Esophagus muscularis mucosa (tissue), 4 donors: Measurements from ENCODE around the gene KLF18. TPM values are rescaled to one million over a fixed set of nuclear protein-coding genes. Genes with fewer than 3 reads are reported as not detected.

Source experiments
- DNase-seq: peaks from one replicate; pipeline ENCODE4 v3.0.0-alpha.2; 2017; ENCODE audit errors: extremely low spot score
- H3K27ac ChIP-seq, 4 donors: fragments of 200-600 bp; sonication (generic); replicated peaks in 1 of 4; 1 replicate in 3 of 4; 2 replicates in 1 of 4; pipeline ENCODE4 v1.5.1; 2016 to 2019; ENCODE audit warnings: mild to moderate bottlenecking in 1 of 4
- H3K27me3 ChIP-seq, 4 donors: fragments of 200-600 bp; sonication (generic); one replicate each; pipeline versions ENCODE4 v1.5.1 to v1.6.0; 2016 to 2019
- H3K36me3 ChIP-seq, 4 donors: fragments of 200-600 bp; sonication (generic); one replicate each; pipeline ENCODE4 v1.5.1; 2016 to 2019
- H3K4me1 ChIP-seq, 4 donors: fragments of 200-600 bp; sonication (generic); one replicate each; pipeline ENCODE4 v1.5.1; 2016 to 2019
- H3K4me3 ChIP-seq, 4 donors: fragments of 200-600 bp; sonication (generic); 1 replicate in 2 of 4; 2 replicates in 2 of 4; pipeline ENCODE4 v1.5.1; 2016 to 2019; ENCODE audit warnings: mild to moderate bottlenecking in 4 of 4, moderate library complexity in 1 of 4
- H3K9me3 ChIP-seq, 4 donors: fragments of 200-600 bp; sonication (generic); 1 replicate in 3 of 4; 2 replicates in 1 of 4; pipeline ENCODE4 v1.5.1; 2016 to 2019
- EP300 ChIP-seq: sonication (generic); formaldehyde crosslinking; IDR thresholded peaks from one replicate; pipeline ENCODE4 v1.6.1; 2017; ENCODE audit warnings: antibody characterized with exemption
- POLR2A ChIP-seq: fragments of 450-650 bp; IDR thresholded peaks from one replicate; pipeline ENCODE4 v1.6.1; 2017; ENCODE audit warnings: antibody characterized with exemption, moderate library complexity, mild to moderate bottlenecking, low read depth
- POLR2AphosphoS5 ChIP-seq, 2 donors: sonication (generic); formaldehyde crosslinking; IDR thresholded peaks; one replicate each; pipeline ENCODE4 v1.6.1; 2017; ENCODE audit warnings: antibody characterized with exemption in 2 of 2
- WGBS: methylation state at CpG from one replicate; pipeline ENCODE4 v1.1.5; 2018; 5-methylcytosine and 5-hydroxymethylcytosine counted together
- intact Hi-C: fragments of 100-400 bp; cut with DNase I; formaldehyde crosslinking; loops from one replicate; pipeline ENCODE4 v1.15.1; 2023
- total RNA-seq, 4 donors: library from RNA; depleted of rRNA; stranded (reverse); fragments of >200 nt; gene quantifications; one replicate each; pipeline versions ENCODE4 v1.1.0 to v1.2.1, GENCODE V29; 2016
- TF ChIP-seq, protein P1 (sequence below), 3 experiments: fragments of 200-600 bp in 2 of 3; fragments of 450-650 bp in 1 of 3; sonication (generic) in 2 of 3; IDR thresholded peaks; one replicate each; pipeline ENCODE4 v1.5.1; 2017 to 2019; ENCODE audit warnings: antibody characterized with exemption in 3 of 3, mild to moderate bottlenecking in 2 of 3, moderate library complexity in 1 of 3

KLF18 gene
- total RNA-seq, 4 donors from 2014 or later = not detected

DNA sequence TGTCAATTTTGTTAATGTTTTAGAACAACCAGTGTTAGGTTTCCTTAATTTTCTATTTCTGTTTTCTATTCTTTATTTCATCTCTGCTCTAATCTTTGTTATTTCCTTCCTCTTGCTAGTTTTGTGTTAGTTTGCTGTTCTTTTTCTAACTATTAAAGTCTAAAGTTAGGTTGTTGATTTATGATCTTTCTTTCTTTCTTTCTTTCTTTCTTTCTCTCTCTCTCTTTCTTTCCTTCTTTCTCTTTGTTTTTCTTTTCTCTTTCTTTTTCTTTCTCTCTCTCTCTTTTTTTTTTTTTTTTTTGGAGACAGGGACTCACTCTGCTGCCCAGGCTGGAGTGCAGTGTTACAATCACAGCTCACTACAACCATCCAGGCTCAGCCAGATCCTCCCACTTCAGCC is 17.4 kb upstream of the KLF18 start:
- no peak for TF ChIP-seq POLR2A
- TF ChIP-seq POLR2AphosphoS5 (IDR thresholded peaks at IDR 0.05) = no peak
- no peak for TF ChIP-seq EP300
- TF ChIP-seq, protein P1, sequence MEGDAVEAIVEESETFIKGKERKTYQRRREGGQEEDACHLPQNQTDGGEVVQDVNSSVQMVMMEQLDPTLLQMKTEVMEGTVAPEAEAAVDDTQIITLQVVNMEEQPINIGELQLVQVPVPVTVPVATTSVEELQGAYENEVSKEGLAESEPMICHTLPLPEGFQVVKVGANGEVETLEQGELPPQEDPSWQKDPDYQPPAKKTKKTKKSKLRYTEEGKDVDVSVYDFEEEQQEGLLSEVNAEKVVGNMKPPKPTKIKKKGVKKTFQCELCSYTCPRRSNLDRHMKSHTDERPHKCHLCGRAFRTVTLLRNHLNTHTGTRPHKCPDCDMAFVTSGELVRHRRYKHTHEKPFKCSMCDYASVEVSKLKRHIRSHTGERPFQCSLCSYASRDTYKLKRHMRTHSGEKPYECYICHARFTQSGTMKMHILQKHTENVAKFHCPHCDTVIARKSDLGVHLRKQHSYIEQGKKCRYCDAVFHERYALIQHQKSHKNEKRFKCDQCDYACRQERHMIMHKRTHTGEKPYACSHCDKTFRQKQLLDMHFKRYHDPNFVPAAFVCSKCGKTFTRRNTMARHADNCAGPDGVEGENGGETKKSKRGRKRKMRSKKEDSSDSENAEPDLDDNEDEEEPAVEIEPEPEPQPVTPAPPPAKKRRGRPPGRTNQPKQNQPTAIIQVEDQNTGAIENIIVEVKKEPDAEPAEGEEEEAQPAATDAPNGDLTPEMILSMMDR (IDR thresholded peaks at IDR 0.05) = no peak
- H3K4me1 ChIP-seq = no peaks in the 10 kb centered on the region
- no peak for DNase-seq
- H3K36me3 ChIP-seq = no peaks in the 10 kb centered on the region
- no peaks in the 10 kb centered on the region for H3K9me3 ChIP-seq
- H3K27me3 ChIP-seq = no peaks in the 10 kb centered on the region
- no peak overlapping the region for H3K4me3 ChIP-seq
- no peak overlapping the region for H3K27ac ChIP-seq
- intact Hi-C loops = no loop called here

DNA sequence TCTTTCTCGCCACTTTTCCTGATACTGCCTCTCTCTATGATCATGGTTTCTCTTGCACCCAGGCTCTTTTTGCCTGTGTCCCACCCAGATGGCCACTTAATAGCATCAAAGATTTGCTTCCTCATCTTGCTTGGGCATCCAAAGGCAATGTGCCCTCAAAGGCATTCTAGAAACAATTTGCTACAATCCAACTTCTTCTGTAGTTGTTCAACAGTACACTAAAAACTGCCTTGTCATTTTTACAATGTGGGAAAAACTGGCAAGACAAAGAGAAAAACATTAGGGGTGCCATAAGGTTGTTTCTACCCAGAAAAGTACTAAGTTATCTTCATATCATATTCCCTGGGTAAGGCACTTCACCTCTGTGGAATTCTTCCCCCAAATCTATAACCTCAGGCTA is 16.5 kb upstream of the KLF18 start:
- no peak for DNase-seq
- Histone ChIP-seq H3K9me3 (no peaks in the 10 kb centered on the region), H3K4me3 (no peak overlapping the region), H3K27me3 (no peaks in the 10 kb centered on the region), H3K36me3 (no peaks in the 10 kb centered on the region), H3K27ac (no peak overlapping the region), H3K4me1 (no peaks in the 10 kb centered on the region)
- intact Hi-C loops = no loop called here
- TF ChIP-seq POLR2AphosphoS5 (IDR thresholded peaks at IDR 0.05) = no peak
- TF ChIP-seq, protein P1 (IDR thresholded peaks at IDR 0.05) = no peak
- no peak for TF ChIP-seq EP300
- no peak for TF ChIP-seq POLR2A
- WGBS = 88% methylated on average over 1 of the region's 1 CpG

DNA sequence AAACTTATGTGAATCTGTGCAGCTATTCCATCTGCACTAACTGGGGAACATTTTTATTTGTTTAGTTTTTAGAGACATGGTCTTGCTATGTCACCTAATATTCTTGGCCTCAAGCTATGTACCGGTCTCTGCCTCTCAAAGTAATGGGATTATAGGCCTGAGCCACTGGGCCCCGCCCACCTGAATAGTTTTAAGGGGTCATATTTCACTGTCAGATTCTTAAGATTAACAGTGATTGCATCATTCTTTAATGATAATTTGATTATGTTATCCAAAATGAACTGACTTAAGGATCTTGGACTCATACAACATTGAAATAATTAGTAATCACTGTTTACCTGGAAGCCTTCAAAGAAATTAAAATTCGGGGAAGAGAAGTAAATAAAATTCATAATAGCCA is 12.6 kb upstream of the KLF18 start:
- Histone ChIP-seq H3K4me3 (no peak overlapping the region), H3K27me3 (no peaks in the 10 kb centered on the region), H3K9me3 (no peaks in the 10 kb centered on the region), H3K27ac (no peak overlapping the region), H3K36me3 (no peaks in the 10 kb centered on the region), H3K4me1 (peaks cover 0 to 4% (median 0%) of the 10 kb centered on the region in 4 donors)
- TF ChIP-seq, protein P1 (IDR thresholded peaks at IDR 0.05) = no peak
- TF ChIP-seq EP300 (no peak), POLR2A (no peak), POLR2AphosphoS5 (IDR thresholded peaks at IDR 0.05) (no peak)
- intact Hi-C loops = no loop called here
- no peak for DNase-seq
- WGBS = 90% methylated on average over 3 of the region's 3 CpGs

DNA sequence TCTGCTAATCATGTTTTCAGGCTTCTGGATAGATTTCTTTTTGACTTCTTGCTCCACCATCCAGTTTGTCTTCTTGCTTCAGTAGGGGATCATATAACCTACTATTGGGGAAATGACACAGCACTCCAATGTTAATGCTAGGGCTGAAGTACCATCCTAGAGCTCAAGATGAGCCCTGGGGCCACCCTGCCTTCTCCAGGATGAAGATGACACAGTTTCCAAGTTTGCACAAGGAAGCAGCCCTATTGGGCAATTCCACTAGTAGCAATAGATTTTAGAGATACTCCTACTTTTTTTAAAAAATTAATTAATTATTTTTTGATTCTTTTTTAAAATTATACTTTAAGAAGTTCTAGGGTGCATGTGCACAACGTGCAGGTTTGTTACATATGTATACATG is 11.3 kb upstream of the KLF18 start:
- no peak for DNase-seq
- Histone ChIP-seq H3K27me3 (no peaks in the 10 kb centered on the region), H3K9me3 (no peaks in the 10 kb centered on the region), H3K27ac (no peak overlapping the region), H3K4me3 (no peak overlapping the region), H3K36me3 (no peaks in the 10 kb centered on the region), H3K4me1 (peaks cover 0 to 4% (median 0%) of the 10 kb centered on the region in 4 donors)
- intact Hi-C loops = no loop called here
- no peak for TF ChIP-seq EP300
- no peak for TF ChIP-seq POLR2AphosphoS5 (IDR thresholded peaks at IDR 0.05)
- TF ChIP-seq, protein P1 (IDR thresholded peaks at IDR 0.05) = no peak
- TF ChIP-seq POLR2A = no peak
- WGBS = 81% methylated on average over 1 of the region's 1 CpG

DNA sequence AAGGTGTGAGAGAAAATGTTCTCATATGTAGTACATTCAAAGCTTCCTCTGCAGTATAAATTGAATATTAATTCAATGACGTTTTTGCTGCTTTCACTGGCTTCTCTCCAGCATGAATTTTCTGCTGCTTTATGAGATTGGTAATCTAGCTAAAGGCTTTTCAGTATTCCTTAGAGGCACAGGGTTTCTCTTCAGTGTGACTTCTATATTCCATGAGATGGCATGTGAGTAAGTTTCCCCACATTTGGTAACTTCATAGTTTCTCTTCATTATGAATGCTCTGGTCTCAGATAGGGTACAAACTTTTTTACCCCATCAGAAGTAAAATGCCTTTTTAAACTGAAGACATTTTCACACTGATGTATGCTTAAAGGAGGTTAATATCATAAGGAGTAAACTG is 10.4 kb upstream of the KLF18 start:
- Histone ChIP-seq H3K27me3 (no peaks in the 10 kb centered on the region), H3K9me3 (no peaks in the 10 kb centered on the region), H3K4me1 (peaks cover 0 to 4% (median 0%) of the 10 kb centered on the region in 4 donors), H3K36me3 (no peaks in the 10 kb centered on the region), H3K4me3 (no peak overlapping the region), H3K27ac (no peak overlapping the region)
- WGBS = 32% methylated on average over 1 of the region's 1 CpG
- no peak for TF ChIP-seq POLR2AphosphoS5 (IDR thresholded peaks at IDR 0.05)
- no peak for TF ChIP-seq EP300
- no peak for DNase-seq
- intact Hi-C loops = no loop called here
